ENCODE results near the gene BOD1L1.

- TF ChIP-seq CTCF (IDR thresholded peaks at IDR 0.05) (no peak), POLR2A (IDR thresholded peaks at IDR 0.05) (no peak)
Observed at GRCh38 chr4:13590766-13591165, 36.8 kb downstream of the BOD1L1 start.

Measured in Peyer's patch (tissue), 4 donors.